ENCODE data around the gene EMC9.

DNA sequence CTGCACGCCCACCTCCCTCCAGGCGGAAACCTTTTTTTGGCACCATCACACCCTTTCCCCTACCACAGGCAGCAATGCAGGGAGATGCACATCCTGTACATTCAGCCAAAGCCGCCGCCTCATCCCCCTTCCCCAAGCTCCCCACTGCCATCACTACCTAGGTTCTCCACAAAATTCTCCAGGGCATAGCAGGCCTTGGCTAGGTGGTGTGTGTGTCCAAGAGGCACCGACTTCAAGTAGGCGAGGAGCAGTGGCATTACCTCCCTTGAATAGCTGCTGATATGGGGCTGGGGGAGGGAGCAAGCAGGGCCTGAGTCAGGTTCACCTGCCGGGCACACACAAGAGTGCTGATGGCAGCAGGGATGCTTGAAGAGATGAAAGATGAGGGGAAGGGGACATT lies 43.6 kb upstream of the EMC9 start:
- TF ChIP-seq, protein P1, sequence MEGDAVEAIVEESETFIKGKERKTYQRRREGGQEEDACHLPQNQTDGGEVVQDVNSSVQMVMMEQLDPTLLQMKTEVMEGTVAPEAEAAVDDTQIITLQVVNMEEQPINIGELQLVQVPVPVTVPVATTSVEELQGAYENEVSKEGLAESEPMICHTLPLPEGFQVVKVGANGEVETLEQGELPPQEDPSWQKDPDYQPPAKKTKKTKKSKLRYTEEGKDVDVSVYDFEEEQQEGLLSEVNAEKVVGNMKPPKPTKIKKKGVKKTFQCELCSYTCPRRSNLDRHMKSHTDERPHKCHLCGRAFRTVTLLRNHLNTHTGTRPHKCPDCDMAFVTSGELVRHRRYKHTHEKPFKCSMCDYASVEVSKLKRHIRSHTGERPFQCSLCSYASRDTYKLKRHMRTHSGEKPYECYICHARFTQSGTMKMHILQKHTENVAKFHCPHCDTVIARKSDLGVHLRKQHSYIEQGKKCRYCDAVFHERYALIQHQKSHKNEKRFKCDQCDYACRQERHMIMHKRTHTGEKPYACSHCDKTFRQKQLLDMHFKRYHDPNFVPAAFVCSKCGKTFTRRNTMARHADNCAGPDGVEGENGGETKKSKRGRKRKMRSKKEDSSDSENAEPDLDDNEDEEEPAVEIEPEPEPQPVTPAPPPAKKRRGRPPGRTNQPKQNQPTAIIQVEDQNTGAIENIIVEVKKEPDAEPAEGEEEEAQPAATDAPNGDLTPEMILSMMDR (IDR thresholded peaks at IDR 0.05; ENCODE audit: low read depth, low read length), result no peak
- TF ChIP-seq, protein P2, sequence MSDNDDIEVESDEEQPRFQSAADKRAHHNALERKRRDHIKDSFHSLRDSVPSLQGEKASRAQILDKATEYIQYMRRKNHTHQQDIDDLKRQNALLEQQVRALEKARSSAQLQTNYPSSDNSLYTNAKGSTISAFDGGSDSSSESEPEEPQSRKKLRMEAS (IDR thresholded peaks at IDR 0.05; ENCODE audit: low read depth, low read length), result no peak

Data from NB4 (cell line).